Measurements from ENCODE around the gene CD274.

Gene CD274

DNA sequence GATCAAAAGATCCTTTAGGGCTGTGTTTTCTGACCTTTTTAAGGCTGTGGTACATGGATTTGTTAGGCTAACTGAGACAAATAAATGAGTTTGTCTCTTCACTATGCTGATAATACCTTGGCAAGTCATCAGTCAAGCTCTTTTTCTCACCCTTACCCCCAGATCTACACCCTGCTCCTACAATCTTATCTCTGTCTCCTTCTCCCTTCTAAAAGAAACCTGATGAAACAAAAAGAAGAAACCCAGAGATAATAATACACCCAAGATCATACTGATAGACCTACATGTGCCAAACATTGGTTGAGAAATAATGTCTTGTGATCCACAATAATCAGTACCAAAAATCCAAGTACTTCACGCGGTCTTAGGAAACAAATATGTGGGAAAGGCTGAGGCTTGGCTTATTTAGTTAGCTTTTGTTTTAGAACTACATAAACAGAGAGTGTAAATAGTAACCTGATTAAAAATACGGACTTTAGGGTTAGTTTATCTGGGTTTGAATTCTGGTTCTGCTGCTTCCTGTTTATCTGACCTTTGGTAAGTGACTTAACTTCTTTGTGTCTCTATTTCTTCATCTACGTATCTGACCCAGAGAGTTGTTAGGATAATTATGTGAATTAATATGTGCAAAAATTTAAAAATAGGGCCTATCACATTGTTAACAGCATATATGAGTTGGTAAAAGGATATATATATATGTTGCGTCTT lies 35.2 kb downstream of the CD274 start:
- TF ChIP-seq, protein P1, sequence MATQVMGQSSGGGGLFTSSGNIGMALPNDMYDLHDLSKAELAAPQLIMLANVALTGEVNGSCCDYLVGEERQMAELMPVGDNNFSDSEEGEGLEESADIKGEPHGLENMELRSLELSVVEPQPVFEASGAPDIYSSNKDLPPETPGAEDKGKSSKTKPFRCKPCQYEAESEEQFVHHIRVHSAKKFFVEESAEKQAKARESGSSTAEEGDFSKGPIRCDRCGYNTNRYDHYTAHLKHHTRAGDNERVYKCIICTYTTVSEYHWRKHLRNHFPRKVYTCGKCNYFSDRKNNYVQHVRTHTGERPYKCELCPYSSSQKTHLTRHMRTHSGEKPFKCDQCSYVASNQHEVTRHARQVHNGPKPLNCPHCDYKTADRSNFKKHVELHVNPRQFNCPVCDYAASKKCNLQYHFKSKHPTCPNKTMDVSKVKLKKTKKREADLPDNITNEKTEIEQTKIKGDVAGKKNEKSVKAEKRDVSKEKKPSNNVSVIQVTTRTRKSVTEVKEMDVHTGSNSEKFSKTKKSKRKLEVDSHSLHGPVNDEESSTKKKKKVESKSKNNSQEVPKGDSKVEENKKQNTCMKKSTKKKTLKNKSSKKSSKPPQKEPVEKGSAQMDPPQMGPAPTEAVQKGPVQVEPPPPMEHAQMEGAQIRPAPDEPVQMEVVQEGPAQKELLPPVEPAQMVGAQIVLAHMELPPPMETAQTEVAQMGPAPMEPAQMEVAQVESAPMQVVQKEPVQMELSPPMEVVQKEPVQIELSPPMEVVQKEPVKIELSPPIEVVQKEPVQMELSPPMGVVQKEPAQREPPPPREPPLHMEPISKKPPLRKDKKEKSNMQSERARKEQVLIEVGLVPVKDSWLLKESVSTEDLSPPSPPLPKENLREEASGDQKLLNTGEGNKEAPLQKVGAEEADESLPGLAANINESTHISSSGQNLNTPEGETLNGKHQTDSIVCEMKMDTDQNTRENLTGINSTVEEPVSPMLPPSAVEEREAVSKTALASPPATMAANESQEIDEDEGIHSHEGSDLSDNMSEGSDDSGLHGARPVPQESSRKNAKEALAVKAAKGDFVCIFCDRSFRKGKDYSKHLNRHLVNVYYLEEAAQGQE (IDR thresholded peaks at IDR 0.05; ENCODE audit: insufficient replicate concordance, low read depth), result no peak
- TF ChIP-seq GABPA (IDR thresholded peaks at IDR 0.05; ENCODE audit: low read depth) (no peak), SPI1 (IDR thresholded peaks at IDR 0.05; ENCODE audit: borderline replicate concordance, low read depth) (no peak), POLR2AphosphoS5 (IDR thresholded peaks at IDR 0.05; ENCODE audit: low read depth) (no peak)
- TF ChIP-seq, protein P2, sequence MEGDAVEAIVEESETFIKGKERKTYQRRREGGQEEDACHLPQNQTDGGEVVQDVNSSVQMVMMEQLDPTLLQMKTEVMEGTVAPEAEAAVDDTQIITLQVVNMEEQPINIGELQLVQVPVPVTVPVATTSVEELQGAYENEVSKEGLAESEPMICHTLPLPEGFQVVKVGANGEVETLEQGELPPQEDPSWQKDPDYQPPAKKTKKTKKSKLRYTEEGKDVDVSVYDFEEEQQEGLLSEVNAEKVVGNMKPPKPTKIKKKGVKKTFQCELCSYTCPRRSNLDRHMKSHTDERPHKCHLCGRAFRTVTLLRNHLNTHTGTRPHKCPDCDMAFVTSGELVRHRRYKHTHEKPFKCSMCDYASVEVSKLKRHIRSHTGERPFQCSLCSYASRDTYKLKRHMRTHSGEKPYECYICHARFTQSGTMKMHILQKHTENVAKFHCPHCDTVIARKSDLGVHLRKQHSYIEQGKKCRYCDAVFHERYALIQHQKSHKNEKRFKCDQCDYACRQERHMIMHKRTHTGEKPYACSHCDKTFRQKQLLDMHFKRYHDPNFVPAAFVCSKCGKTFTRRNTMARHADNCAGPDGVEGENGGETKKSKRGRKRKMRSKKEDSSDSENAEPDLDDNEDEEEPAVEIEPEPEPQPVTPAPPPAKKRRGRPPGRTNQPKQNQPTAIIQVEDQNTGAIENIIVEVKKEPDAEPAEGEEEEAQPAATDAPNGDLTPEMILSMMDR (IDR thresholded peaks at IDR 0.05; ENCODE audit: insufficient read depth, low read length), result no peak
- Histone ChIP-seq H3K4me3 (replicated peaks; ENCODE audit: insufficient read depth, low read length) (no peak overlapping the region), H3K27ac (replicated peaks) (no peak overlapping the region), H3K27me3 (ENCODE audit: insufficient read depth, poor library complexity, severe bottlenecking) (no peaks in the 10 kb centered on the region)
- no peak for DNase-seq (ENCODE audit: low read depth in 1 of 2, low spot score in 1 of 2)

DNA sequence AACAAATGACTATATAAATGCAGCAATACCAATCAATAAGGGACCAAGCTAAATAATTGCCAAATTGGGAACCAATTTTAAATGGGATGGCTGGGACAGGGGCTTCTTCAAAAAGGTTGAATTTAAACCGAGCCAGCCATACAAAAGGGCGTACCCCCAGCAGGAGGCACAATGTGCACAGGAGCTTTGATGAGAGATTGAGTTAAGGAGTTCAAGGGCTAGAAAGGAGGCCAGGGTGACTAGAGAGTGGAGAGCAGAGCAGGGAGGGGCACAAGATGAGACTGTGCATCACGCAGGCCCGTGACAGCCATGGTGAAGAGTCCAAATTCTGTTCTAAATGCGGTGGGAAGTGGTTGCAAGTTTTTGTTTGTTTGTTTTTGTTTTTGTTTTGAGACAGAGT lies 36.6 kb downstream of the CD274 start:
- TF ChIP-seq, protein P1 (IDR thresholded peaks at IDR 0.05; ENCODE audit: insufficient replicate concordance, low read depth), result no peak
- no peak for TF ChIP-seq POLR2AphosphoS5 (IDR thresholded peaks at IDR 0.05; ENCODE audit: low read depth)
- TF ChIP-seq GABPA (IDR thresholded peaks at IDR 0.05; ENCODE audit: low read depth), result no peak
- TF ChIP-seq SPI1 (IDR thresholded peaks at IDR 0.05; ENCODE audit: borderline replicate concordance, low read depth), result no peak
- TF ChIP-seq, protein P2 (IDR thresholded peaks at IDR 0.05; ENCODE audit: insufficient read depth, low read length), result no peak
- no peak overlapping the region for H3K27ac ChIP-seq (replicated peaks)
- no peak overlapping the region for H3K4me3 ChIP-seq (replicated peaks; ENCODE audit: insufficient read depth, low read length)
- no peaks in the 10 kb centered on the region for H3K27me3 ChIP-seq (ENCODE audit: insufficient read depth, poor library complexity, severe bottlenecking)
- no peak for DNase-seq (ENCODE audit: low read depth in 1 of 2, low spot score in 1 of 2)

DNA sequence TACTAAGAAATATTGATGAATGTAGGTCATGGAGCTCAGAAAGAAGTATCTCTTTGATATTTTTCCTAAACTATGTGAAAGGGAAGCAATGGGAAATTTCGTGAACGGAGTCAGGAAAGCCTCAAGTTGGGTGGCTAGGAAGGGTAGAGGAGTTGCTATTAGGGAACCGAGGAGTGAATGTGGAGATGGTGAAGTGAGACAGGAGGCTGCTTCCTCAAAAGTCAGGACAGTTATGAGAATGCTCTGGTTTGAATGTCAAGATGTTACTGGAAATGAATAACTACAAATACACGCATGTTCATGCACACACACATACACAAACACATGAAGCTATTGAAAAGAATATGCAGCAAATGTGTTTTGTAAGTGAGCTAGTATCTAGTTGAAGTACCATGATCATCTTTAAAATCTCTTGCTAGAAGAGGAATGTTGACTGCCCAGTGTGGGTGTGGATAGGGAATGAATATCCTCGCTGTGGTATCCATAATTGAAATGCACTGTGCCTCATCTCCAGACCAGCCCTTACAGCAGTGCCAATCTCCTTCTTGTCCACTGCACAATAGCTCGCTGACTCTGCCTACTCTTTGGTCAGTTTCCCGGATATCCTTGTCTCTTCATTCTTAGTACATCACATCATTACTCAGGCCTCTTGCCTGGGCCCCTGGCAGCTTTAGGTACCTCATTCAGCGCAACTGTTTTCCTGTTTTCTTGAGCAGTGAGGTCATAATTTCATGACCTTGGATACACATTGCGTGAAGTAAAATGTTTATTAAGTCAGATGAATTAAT lies 38.1 kb downstream of the CD274 start:
- H3K4me3 ChIP-seq (replicated peaks; ENCODE audit: insufficient read depth, low read length), result no peak overlapping the region
- H3K27me3 ChIP-seq (ENCODE audit: insufficient read depth, poor library complexity, severe bottlenecking), result no peaks in the 10 kb centered on the region
- no peak overlapping the region for H3K27ac ChIP-seq (replicated peaks)
- no peak for DNase-seq (ENCODE audit: low read depth in 1 of 2, low spot score in 1 of 2)
- TF ChIP-seq, protein P2 (IDR thresholded peaks at IDR 0.05; ENCODE audit: insufficient read depth, low read length), result no peak
- TF ChIP-seq SPI1 (IDR thresholded peaks at IDR 0.05; ENCODE audit: borderline replicate concordance, low read depth) (no peak), GABPA (IDR thresholded peaks at IDR 0.05; ENCODE audit: low read depth) (no peak), POLR2AphosphoS5 (IDR thresholded peaks at IDR 0.05; ENCODE audit: low read depth) (no peak)
- TF ChIP-seq, protein P1 (IDR thresholded peaks at IDR 0.05; ENCODE audit: insufficient replicate concordance, low read depth), result no peak

Data from HL-60 (cell line).